Purkinje cell (primary cell): ENCODE data around the gene ZNF268. TPM values are rescaled to one million over a fixed set of nuclear protein-coding genes. Genes with fewer than 3 reads are reported as not detected.

ENCODE experiments used
- polyA plus RNA-seq: library from polyadenylated mRNA; unstranded; fragments of >200 nt; fragmentation: Nextera tagmentation; gene quantifications from 2 replicates; pipeline ENCODE4 v1.2.1, GENCODE V29; 2014

The ZNF268 gene
- polyA plus RNA-seq = 8.4 and 9.1 TPM in 2 replicates

GRCh38 chr12:133181238-133181959 lies at the start of gene ZNF268:
TSS of gene ZNF268 (plus strand) at chr12:133181495. CDS start at chr12:133181998, 503 bp downstream.

GRCh38 chr12:133235401-133236112 lies 54.3 kb downstream of the ZNF268 start, which contains the start of gene ANHX:
TSS of gene ANHX (minus strand) at chr12:133235877. CDS start at chr12:133234356, 1,521 bp downstream.

Other genes starting within 250 kb of the ZNF268 start
- 11.2 and 14.6 TPM in 2 replicates for gene ZNF605, start 225.2 kb upstream of the ZNF268 start, polyA plus RNA-seq
- 1.2 and 2.8 TPM in 2 replicates for gene ZNF26, start 195.1 kb upstream of the ZNF268 start, polyA plus RNA-seq
- gene ZNF84, start 144.0 kb upstream of the ZNF268 start, polyA plus RNA-seq = 16.4 and 31.2 TPM in 2 replicates
- gene ZNF140, start 100.6 kb upstream of the ZNF268 start, polyA plus RNA-seq = 10.7 and 21.7 TPM in 2 replicates
- gene ZNF891, start 51.2 kb upstream of the ZNF268 start, polyA plus RNA-seq = 0.74 and 0.81 TPM in 2 replicates
- 2.7 and 8.2 TPM in 2 replicates for gene ZNF10, start 50.9 kb upstream of the ZNF268 start, polyA plus RNA-seq
- not detected in 2 replicates for gene ANHX, start 54.4 kb downstream of the ZNF268 start, polyA plus RNA-seq